ENCODE measurements around the gene WNK2.

WNK2 gene

DNA sequence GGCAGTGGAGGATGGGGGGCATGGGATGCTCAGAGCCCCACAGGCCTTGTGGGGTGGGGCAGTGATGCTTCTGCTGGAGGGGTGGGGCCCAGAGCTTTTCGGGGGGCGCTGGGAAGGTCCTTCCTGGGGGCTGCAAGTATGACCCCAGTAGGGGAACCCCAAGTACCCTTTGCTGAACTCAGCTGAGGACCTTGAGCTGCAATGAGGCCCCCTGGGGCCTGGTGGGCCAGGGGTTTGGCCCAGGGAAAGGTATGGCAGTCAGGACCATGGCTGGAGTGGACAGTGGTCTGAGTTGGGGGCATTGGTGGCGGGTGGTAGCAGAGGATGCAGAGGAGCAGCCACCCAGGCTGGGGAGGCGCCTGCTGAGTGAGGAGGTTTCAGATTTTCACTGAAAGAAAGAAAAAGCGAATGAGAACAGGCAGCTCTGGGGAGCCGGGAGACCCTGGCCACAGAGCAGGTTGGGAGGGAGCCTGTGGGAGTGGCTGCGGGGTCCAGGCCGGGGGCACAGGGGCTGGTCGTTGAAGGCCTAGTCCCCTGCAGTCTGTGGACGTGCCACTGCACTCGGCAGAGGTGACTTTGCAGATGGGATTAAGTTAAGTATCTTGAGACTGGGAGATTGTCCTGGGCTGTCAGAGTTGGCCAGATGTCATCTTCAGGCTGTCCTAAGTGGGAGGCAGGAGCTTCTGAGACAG, 19.2 kb downstream of the WNK2 start:
- no peak for DNase-seq

DNA sequence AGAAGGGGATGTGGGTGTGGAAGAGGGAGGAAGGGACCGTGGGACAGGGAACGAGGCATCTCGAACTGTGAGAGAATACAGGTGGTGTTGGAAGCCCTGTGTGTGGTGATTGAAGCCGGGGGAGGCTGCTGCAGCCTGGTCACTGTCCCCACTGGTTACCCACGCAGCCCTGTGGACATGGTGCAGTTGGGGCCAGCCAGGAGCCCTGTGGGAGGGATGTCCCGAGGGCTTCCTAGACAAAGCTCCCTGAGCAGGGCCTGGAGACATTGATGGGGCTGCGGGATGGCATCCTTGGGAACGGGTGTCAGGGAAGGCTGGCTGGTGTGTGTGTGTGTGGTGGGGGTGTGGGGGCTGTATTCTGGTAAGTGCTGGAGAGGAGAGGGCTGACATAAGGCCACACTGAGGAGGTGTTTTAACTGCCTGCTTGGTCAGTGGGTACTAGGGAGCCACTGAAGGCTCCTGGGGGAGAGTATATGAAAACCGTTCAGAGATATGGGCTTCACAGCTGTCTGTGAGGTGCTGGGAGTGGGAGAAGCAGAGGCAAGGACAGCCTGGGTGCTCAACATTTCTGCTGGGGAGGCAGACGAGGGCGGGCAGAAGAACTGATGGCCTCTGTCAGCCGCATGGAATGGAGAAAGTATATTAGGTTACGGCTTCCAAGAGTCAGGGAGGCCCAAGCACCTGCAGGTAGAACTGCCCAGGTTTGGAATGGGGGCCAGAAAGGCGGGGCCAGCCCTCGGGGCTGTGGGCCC, 20.0 kb downstream of the WNK2 start:
- DNase-seq, result no peak

DNA sequence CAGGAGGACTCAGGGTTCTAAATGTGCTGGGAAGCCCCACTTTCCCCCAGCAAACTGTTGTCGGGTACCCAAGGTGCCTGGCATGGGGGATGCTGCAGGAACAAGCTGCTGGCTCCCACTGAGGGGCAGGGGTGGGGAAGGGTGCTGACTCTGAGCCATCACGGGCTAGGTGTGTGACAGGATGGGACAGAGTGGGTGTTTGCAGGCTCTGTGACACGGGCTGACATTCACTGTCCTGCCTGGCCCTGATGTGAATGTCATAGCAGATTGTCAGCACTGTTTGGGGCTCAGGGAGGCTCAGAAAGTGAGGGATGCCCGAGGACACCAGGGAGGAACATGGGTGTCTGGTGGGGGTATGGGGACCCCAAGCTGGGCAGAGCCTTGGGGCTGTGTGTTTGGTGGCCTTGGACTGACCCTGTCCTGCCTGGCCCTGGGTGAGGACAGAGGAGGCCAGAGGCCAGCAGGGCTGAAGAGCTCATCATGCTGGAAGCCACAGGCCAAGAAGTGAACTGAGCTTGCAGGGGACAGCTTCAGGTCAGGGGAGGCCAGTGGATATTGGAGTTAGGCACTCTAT, 20.6 kb downstream of the WNK2 start:
- DNase-seq, result no peak

DNA sequence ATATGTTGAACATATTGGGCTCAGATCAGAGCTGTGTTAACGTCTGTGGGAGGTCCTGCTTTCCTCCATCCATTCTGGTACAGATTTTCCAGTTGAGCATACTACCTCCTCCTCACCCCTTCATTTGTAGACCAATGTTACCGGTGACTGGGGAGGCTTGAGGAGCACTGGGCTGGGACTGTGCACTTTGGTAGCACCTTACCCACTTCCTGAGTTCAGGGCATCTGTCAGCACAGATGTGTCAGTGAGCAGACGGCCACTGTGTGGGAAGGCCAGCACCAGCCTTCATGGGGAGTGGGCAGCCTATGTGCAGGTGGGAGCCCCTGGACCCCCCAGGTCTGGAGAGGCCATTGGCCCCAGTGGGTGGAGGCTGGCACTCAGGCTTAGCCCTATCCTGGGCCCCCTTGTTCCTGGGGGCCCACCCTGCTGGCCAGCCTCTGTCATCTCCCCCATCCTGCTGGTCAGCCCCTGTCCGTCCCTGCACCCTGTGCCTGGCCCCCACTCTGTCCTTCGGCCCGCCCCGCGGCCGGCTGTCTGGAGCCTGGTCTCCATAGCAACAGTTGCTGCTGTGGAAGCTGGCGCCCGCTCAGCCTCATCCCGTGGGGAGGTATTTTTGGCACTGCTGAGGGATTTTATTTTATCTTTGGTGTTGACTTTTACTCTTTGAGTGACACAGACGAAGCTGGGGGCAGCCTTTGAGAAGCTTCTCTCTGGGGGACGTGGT, 21.3 kb downstream of the WNK2 start:
- DNase-seq, result no peak

DNA sequence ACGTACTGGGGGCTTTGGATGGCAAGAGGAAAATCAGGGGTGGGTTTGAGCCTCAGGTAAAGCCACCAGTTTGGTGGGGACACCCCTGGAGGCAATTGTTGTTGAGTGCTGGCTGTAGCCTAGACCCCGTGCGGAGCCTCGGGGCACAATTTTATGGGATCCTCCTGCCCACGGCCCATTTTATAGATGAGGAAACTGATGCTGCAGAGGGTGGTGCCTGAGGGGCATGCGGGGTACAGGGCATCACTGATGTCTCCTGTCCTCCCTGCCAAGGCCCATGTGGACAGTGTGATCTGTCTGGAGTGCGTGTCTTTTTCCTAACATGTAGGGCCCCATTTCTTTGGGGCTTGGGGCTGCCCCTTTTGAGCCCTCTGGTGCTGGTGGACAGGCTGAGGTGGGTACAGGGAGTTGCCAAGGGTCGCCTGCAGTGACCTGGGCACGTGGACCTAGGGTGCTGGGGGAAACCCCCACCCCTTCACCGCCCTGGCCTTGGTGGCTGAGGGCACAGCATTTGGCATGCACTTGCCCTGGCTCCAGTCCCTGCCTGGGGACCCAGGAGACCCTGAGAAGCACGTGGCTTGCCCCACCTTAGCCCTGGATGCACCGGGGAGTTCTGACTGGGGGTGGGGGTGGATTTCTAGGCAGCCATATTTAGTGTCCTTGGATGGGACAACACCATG, 22.1 kb downstream of the WNK2 start:
- no peak for DNase-seq

DNA sequence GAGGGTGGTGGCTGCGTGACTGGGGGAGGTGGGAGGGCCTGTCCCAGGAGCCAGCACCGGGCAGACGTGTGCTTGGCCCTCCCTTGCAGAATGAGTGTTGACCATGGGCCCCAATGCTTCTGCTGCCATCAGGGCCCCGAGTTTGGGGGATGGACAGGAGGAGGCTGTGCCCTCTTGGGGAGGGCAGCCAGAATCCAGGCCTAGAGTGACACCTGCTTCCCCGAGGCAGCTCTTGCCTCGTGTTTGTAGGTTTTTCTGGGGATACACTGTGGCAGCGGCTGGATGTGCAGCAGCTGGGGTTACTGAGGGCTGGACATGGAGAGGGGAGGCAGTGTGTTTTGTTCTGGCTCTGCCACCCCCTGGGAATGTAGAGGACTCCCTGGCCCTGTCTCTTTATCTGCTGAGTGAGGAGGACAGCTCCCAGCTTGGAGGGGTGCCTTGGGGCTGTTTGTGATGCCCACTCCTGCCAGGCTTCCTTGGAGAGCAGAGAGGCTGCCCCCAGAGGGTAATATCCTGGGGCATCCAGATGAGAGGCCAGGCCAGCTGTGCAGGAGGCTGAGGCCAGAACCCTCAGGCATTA, 22.7 kb downstream of the WNK2 start:
- DNase-seq, result no peak

DNA sequence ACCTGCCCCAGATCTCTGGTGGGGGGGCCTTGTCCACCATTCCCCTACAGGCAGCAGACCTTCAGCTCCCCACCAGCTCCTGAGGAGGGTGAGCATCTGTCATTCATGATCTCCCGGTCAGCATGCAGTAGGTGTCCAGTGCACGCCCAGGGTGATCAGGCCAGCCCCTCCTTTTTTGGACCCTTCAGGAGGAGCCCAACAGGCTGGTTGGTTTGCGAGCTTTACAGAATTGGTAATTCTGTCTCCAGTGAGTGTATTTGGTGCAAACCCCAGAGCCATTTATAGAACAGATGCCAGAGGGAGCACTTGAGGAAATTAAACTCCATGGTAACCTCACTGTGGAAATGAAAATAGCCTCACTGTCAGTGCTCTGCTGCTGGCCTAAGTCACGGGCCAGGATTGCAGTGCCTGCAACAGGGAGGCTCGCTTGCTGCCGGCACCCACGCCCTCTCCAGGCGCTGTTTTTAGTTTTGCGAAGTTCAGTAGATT, 23.4 kb downstream of the WNK2 start:
- DNase-seq, result no peak

DNA sequence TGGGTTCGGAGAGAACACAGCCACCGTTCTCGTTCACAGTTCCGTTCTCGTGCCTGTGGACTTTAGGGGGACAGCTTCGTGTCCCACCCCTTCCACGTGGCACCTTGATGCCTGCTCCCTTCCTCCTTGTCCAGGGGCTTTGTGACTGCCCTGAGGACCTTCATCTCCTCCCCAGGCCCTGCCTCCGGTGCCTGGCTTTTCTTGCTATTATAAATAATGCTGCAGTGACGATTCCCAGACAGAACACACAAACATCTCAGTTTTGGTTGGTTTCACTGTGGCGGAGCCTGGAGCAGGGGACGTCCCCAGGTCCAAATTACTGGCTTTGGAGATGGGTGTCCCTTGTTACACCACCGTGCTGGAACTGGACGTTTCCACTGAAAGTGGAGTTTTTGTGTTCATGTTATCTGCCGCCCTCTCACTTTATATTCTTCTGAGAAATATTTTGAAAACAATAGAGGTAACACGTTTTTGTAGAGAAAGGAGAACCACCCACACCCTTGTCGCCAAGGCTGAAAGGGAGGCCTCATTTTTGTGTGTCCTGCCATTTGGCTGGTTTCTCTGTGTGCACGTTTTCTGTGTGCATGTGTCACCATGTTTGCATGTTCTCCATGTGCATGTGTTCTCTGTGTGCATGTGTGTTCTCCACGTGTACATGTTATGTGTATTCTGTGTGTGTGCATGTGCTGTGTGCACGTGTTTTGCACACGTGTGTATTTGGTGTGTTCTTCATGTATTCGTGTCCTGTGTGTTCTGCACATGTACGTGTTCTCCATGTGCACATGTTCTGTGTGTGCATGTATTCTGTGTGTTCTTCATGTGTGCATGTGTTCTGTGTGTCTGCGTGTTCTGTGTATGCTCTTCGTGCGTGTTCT, 24.2 kb downstream of the WNK2 start:
- DNase-seq, result no peak

DNA sequence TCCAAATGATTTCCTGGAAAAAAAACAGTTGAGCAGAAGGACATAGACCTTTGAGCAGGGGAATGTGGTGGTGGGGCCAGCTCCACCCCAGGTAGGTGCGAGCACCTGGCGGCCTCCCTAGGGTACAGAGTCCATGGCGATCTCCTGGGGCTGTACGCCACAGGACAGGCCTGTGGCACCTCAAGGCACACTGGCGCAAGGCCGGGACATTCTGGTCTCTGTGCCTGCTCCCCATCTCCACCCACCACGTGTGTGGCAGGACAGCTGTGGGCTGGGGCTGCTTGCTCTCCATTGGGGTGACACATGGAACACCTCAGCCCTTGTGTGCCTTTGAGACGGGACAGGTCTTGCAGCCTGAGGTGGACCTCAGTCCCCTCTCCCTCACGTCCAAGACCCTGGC, 25.2 kb downstream of the WNK2 start:
- DNase-seq, result no peak

DNA sequence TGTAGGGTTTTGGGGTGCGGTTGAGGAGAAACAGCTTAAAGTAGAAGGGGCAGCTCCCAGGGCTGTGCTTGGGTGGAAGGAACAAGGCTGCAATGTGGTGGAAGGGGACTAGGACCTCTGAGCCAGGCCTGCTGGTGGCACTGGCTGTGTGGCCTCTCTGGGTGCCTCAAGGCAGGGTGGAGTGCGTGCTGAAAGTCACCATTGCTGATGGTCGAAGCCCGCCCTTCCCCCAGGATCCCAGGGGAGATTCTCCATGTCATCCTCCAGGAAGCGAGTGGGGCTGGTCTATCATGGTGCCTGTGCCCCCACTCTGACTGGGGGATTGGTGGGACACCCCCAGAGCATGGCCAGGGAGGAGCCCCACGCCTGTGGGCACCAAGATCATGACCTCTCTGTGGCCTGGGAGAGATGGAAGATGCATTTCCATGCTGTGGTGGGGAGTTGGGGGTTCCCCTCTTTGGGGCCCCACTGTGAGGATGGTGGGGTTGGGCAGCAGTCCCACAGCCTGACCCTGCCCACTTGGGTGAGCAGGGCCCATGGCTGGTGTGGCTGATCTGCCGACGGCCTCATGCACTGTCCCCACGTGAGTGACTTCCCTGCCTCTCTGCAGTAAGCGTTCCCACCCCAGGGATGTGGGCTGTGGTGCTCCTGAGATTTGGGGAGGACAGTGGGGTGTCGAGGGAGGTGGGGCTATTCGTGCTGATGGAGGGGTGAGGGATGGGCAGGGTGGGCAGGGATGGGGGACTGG, 25.8 kb downstream of the WNK2 start:
- DNase-seq, result no peak

DNA sequence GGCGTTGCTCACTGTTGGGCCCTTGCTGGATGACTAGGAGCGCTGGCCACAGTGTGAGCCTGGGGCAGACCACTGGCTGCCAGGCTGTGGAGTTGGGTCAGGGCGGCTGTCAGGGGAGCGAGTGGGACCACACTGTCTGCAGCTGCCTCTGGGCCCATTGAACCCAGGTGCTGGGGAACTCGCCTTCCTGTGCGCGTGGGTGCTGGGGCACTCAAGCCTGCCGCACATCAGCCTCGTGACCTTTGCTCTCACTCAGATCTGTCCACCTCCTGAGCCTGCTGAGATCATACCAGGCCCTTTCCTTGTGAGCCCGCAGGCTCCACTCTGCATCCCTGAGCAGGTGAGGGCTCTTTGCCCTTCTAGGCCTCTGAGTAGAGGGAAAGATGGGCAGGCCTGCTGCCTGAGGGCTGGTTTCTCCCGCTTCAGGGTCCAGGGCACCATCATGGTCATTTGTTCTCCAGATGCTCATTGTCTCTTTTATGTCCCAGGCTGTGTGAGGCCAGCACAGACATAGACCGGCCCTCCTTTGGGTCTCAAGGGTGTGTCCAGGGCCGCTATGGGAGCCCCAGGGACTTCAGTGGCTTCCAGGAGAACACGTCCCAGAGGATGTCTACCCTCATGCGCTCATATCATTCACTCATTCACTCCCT, 26.5 kb downstream of the WNK2 start:
- DNase-seq, result no peak

DNA sequence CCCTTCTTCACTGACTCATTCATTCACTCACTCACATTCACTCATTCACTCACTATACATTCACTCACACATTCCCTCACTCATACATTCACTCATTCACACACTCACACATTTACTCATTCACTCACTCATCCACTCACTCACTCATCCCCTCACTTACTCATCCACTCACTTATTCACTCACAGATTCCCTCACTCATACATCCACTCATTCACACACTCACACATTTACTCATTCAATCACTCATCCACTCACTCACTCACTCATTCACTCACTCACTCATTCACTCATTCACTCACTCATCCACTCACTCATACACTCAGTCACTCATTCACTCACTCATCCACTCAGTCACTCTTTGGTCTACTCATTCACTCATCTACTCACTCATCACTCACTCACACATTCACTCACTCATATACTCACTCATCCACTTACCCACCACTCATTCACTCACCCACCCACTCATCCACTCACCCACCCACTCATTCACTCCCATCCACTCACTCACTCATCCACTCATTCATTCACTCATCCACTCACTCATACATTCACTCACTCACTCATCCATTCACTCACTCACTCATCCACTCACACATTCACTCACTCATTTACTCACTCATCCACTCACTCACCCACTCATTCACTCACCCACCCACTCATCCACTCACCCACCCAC, 27.2 kb downstream of the WNK2 start:
- no peak for DNase-seq

DNA sequence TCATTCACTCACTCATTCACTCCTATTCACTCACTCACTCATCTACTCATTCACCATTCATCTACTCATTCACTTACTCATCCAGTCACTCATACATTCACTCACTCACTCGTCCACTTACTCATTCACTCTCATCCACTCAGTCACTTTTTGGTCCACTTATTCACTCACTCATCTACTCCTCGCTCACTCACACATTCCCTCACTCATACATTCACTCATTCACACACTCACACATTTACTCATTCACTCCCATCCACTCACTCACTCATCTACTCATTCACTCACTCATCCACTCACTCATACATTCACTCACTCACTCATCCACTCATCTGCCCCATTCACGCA, 27.7 kb downstream of the WNK2 start:
- no peak for DNase-seq

DNA sequence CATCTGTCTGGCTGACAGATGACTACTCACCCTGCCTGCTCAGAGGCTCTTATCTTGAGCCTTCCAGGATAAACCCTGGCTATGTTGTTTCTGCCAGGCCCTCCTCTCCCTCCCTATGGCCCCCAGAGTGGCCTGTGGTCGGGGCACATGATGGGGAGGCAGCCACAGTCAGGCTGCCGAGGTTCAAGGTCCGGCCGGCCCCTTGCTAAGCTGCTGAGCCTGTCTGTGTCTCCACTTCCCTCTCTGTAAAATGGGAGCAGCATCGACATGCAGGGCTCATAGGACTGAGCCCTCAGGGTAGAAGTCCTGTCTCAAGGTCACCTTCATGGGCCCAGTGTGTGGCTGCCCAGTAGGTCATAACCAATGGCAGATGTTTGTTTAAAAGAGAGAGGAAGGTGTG, 28.5 kb downstream of the WNK2 start:
- DNase-seq, result no peak

DNA sequence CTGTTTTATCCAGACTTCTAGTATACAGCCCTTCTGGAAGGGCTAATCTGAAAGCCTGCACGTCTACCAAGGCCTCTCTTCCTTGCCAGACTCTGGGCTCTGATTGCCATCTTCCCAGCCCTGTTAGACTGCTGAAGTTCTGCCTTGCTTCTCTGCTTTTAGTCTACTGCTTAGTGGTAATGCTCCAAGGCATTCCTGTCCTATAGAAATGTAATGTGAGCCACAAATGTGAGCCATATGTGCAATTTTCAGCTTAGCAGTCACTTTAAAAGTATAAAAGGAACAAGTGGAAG, 32.1 kb downstream of the WNK2 start:
- no peak for DNase-seq

DNA sequence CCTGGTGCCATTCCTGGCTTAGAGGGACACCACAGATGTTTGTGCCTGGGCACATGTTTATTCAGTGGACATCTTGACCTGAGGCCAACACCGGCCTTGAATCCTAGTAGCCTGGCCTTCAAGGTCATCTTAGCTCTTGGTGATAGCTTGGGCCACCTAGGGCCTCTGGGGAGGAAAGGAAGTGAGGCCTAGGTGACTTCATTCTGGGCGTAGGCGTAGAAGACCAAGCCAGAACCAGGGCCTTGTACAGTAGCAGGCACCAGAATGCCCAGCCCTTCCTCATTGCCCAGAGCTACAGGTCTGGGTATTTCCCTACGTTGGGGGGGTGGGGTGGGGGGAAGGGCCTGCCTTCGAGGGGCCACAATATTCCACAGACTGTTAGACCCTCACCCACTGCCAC, 33.8 kb downstream of the WNK2 start:
- no peak for DNase-seq

DNA sequence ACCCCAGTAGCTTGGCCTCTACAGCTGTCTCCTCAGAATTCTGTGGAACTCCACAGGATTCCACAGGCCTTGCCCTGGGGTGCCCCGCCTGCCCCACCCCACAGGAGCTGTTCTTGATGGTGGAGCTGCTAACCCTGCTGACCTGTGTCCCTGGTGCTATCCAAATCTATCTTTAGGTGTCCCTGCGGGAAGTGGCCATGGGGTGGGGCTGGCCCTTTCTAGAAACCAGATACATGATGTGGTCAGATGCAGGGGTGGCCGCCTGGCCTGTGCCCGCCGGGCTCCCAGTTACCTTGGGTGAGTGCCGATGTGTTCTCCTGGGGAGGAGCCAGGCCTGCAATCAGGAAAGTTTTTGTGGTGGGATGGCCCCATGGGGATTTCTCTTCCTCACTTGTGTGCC, 34.2 kb downstream of the WNK2 start:
- no peak for DNase-seq

DNA sequence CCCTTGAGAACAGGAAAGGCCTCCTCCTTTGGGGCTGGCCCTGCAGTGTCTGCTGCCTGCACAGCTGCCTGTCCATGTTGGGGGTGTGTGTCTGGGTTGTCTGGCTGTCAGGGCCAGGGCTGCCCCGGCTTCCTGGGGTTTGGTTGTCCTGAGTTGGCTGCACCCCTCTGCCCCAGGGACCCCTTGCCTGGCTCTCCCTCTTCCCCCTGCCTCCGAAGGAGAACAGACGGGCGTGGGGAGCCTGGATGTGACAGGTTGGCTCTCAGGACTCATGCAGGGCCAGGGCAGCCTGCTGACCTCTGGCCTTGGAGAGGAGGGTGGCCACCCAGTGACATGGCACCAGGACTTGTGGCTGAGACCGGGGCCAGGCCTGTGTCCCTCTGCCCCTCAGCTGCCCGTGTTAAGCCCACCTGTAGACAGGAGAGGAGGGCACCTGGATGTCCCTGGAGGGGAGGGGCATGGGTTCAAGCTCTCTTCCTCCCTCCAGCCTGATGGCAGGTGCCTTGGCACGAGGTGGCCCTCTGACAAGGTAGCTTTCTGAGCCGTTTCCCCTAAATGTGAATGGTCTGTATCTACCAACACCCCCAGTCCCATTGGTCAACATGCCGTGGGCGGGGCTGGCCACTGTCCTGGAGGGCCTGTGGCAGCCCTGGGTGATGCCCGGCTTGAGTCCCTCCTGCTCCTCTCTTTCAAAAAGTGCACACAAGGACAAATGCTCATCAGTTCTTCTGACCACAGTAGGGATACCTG, 34.9 kb downstream of the WNK2 start:
- DNase-seq, result no peak

DNA sequence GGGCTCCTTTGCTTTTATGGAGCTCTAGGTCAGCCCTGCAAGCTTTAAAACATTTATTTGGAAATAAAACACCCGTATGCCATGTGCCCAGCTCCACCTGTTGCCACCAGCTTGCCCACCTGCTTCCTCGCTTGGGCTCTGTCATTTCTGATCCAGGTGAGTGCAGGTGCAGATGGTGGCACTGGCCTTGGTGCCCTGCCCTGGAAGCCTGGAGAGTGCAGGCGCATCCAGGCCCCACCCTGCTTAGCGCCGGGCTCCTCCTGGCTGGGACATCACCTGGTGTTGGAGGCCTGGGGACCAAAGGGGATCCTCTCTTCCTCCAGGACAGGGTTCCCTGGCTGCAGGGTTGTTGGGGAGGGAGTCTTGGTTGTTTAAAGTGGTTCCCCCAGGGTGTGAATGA, 35.8 kb downstream of the WNK2 start:
- no peak for DNase-seq
